Suprapubic skin (tissue), 4 donors: ENCODE measurements around the gene BRIP1. TPM values are rescaled to one million over a fixed set of nuclear protein-coding genes. Genes with fewer than 3 reads are reported as not detected.

Experiments used
- DNase-seq, 2 donors: peaks; one replicate each; pipeline ENCODE4 v3.0.0-alpha.2; 2019; ENCODE audit warnings: low spot score in 2 of 2
- H3K27ac ChIP-seq: fragments of 200-600 bp; sonication (generic); one replicate; pipeline ENCODE4 v1.5.1; 2019
- H3K27me3 ChIP-seq: fragments of 200-600 bp; sonication (generic); one replicate; pipeline ENCODE4 v1.5.1; 2019
- H3K36me3 ChIP-seq: fragments of 200-600 bp; sonication (generic); one replicate; pipeline ENCODE4 v1.5.1; 2019
- H3K4me1 ChIP-seq: fragments of 200-600 bp; sonication (generic); one replicate; pipeline ENCODE4 v1.5.1; 2019
- H3K4me3 ChIP-seq: fragments of 200-600 bp; sonication (generic); one replicate; pipeline ENCODE4 v1.5.1; 2019; ENCODE audit warnings: mild to moderate bottlenecking
- H3K9me3 ChIP-seq: fragments of 200-600 bp; sonication (generic); one replicate; pipeline ENCODE4 v1.5.1; 2019
- EP300 ChIP-seq: sonication (generic); formaldehyde crosslinking; IDR thresholded peaks from one replicate; pipeline ENCODE4 v1.6.1; 2017; ENCODE audit warnings: antibody characterized with exemption
- POLR2A ChIP-seq, 2 donors: fragments of 450-650 bp; IDR thresholded peaks; one replicate each; pipeline ENCODE4 v1.6.1; 2017; ENCODE audit warnings: antibody characterized with exemption in 2 of 2, mild to moderate bottlenecking in 2 of 2, moderate library complexity in 2 of 2
- POLR2AphosphoS5 ChIP-seq, 3 donors: sonication (generic); formaldehyde crosslinking; IDR thresholded peaks; one replicate each; pipeline ENCODE4 v1.6.1; 2017; ENCODE audit warnings: antibody characterized with exemption in 3 of 3
- WGBS: methylation state at CpG from one replicate; pipeline ENCODE4 v1.1.5; 2018; 5-methylcytosine and 5-hydroxymethylcytosine counted together
- total RNA-seq, 4 donors: library from RNA; depleted of rRNA; stranded (reverse); fragments of >200 nt; gene quantifications; one replicate each; pipeline ENCODE4 v1.1.0, GENCODE V29; 2016
- TF ChIP-seq, protein P1 (sequence below), 2 donors: fragments of 200-600 bp in 1 of 2; fragments of 450-650 bp in 1 of 2; sonication (generic) in 1 of 2; IDR thresholded peaks; one replicate each; pipeline ENCODE4 v1.5.1; 2016 to 2019; ENCODE audit warnings: antibody characterized with exemption in 2 of 2, mild to moderate bottlenecking in 1 of 2, moderate library complexity in 1 of 2

The BRIP1 gene
- total RNA-seq, 4 donors from 2014 or later, result 0.60 to 5.1 (median 1.8) TPM

DNA sequence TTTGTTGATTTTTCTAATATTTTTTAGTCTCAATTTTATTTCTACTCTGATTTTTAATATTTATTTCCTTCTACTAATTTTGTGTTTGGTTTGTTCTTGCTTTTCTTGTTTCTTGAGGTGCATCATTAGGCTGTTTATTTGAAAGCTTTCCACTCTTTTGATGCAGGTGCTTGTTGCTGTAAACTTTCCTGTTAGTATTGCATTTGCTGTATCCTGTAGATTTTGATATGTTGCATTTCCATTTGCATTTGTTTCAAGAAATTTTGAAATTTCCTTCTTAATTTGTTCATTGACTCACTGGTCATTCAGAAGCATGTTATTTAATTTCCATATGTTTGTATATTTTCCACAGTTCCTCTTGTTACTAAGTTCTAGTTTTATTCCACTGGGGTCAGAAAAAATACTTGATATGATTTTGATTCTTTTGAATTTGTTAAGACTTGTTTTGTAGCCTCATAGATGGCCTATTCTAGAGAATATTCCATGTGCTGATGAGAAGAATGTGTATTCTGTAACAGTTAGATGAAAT lies 229.3 kb downstream of the BRIP1 start:
- Histone ChIP-seq H3K27me3 (no peaks in the 10 kb centered on the region), H3K36me3 (no peaks in the 10 kb centered on the region), H3K27ac (no peak overlapping the region), H3K4me1 (no peaks in the 10 kb centered on the region), H3K4me3 (no peak overlapping the region), H3K9me3 (no peaks in the 10 kb centered on the region)
- no peak for TF ChIP-seq EP300
- TF ChIP-seq POLR2A (IDR thresholded peaks at IDR 0.05), result no peak
- TF ChIP-seq POLR2AphosphoS5 (IDR thresholded peaks at IDR 0.05), result no peak
- TF ChIP-seq, protein P1, sequence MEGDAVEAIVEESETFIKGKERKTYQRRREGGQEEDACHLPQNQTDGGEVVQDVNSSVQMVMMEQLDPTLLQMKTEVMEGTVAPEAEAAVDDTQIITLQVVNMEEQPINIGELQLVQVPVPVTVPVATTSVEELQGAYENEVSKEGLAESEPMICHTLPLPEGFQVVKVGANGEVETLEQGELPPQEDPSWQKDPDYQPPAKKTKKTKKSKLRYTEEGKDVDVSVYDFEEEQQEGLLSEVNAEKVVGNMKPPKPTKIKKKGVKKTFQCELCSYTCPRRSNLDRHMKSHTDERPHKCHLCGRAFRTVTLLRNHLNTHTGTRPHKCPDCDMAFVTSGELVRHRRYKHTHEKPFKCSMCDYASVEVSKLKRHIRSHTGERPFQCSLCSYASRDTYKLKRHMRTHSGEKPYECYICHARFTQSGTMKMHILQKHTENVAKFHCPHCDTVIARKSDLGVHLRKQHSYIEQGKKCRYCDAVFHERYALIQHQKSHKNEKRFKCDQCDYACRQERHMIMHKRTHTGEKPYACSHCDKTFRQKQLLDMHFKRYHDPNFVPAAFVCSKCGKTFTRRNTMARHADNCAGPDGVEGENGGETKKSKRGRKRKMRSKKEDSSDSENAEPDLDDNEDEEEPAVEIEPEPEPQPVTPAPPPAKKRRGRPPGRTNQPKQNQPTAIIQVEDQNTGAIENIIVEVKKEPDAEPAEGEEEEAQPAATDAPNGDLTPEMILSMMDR (IDR thresholded peaks at IDR 0.05), result no peak
- no peak for DNase-seq

GRCh38 chr17:61632826-61633225 lies 230.5 kb downstream of the BRIP1 start:
- no peak overlapping the region for H3K27ac ChIP-seq
- WGBS, result 79% methylated on average over 1 of the region's 1 CpG
- DNase-seq, result no peak
- no peaks in the 10 kb centered on the region for H3K9me3 ChIP-seq
- no peak for TF ChIP-seq POLR2AphosphoS5 (IDR thresholded peaks at IDR 0.05)
- TF ChIP-seq POLR2A (IDR thresholded peaks at IDR 0.05), result no peak
- no peak for TF ChIP-seq EP300
- TF ChIP-seq, protein P1 (IDR thresholded peaks at IDR 0.05), result no peak
- H3K4me3 ChIP-seq, result no peak overlapping the region
- H3K36me3 ChIP-seq, result no peaks in the 10 kb centered on the region
- no peaks in the 10 kb centered on the region for H3K4me1 ChIP-seq
- peaks cover 4% of the 10 kb centered on the region for H3K27me3 ChIP-seq

GRCh38 chr17:61631800-61632199 lies 231.5 kb downstream of the BRIP1 start:
- no peak for TF ChIP-seq POLR2A (IDR thresholded peaks at IDR 0.05)
- TF ChIP-seq, protein P1 (IDR thresholded peaks at IDR 0.05), result no peak
- no peak for TF ChIP-seq POLR2AphosphoS5 (IDR thresholded peaks at IDR 0.05)
- no peak for TF ChIP-seq EP300
- peaks cover 4% of the 10 kb centered on the region for H3K27me3 ChIP-seq
- no peak for DNase-seq
- no peaks in the 10 kb centered on the region for H3K4me1 ChIP-seq
- no peaks in the 10 kb centered on the region for H3K9me3 ChIP-seq
- WGBS, result 94% methylated on average over 1 of the region's 1 CpG
- H3K27ac ChIP-seq, result no peak overlapping the region
- no peak overlapping the region for H3K4me3 ChIP-seq
- H3K36me3 ChIP-seq, result no peaks in the 10 kb centered on the region

Other genes with a start within 250 kb of the BRIP1 start
- gene INTS2, start 64.5 kb upstream of the BRIP1 start, total RNA-seq, result 10 to 100 TPM in 2 of 4 donors, 1 to 10 TPM in 2; 8.3 to 17.8 (median 13.0) TPM
- gene MED13, start 201.8 kb upstream of the BRIP1 start, total RNA-seq, result 100 to 1,000 TPM in 1 of 4 donors, 10 to 100 TPM in 3; 58.8 to 129 (median 75.9) TPM